HG02852 (cell line): ENCODE results near the gene MPP7.
"Not testable (repeated sequence)": the region's sequence is repeated elsewhere in the genome, so short reads cannot be mapped to it uniquely, and the experiment has no call there.

Experiments
- ATAC-seq: cut with Tn5 transposase; IDR thresholded peaks from one replicate; pipeline ENCODE4 v1.9.1; 2021; ENCODE audit warnings: mild to moderate bottlenecking, moderate library complexity; ENCODE audit not compliant: unreplicated experiment

MPP7 gene

GRCh38 chr10:28302638-28303488, at the start of gene MPP7:
TSS of gene MPP7 (minus strand) at chr10:28303064. CDS start at chr10:28238604, 64,460 bp downstream.
- peak; percentile 100 for ATAC-seq

- ATAC-seq: no peak
Measured at GRCh38 chr10:28349892-28350291, 47.0 kb upstream of the MPP7 start.

GRCh38 chr10:28343987-28344895, 41.4 kb upstream of the MPP7 start:
- ATAC-seq: no peak

- no peak for ATAC-seq
Measured at GRCh38 chr10:28343252-28343651, 40.4 kb upstream of the MPP7 start.

GRCh38 chr10:28341679-28342078, 38.8 kb upstream of the MPP7 start:
- ATAC-seq: not testable (repeated sequence)

- no peak for ATAC-seq
Measured at GRCh38 chr10:28332726-28333125, 29.9 kb upstream of the MPP7 start.

- no peak for ATAC-seq
Measured at GRCh38 chr10:28331841-28332240, 29.0 kb upstream of the MPP7 start.

- no peak for ATAC-seq
Measured at GRCh38 chr10:28331066-28331465, 28.2 kb upstream of the MPP7 start.

- no peak for ATAC-seq
Measured at GRCh38 chr10:28328346-28328745, 25.5 kb upstream of the MPP7 start.

GRCh38 chr10:28327491-28327880, 24.6 kb upstream of the MPP7 start:
- ATAC-seq: no peak

GRCh38 chr10:28326516-28327490, 23.9 kb upstream of the MPP7 start:
- no peak for ATAC-seq

GRCh38 chr10:28320799-28321198, 17.9 kb upstream of the MPP7 start:
- no peak for ATAC-seq

GRCh38 chr10:28320090-28320489, 17.2 kb upstream of the MPP7 start:
- no peak for ATAC-seq

GRCh38 chr10:28319061-28319460, 16.2 kb upstream of the MPP7 start:
- not testable (repeated sequence) for ATAC-seq

GRCh38 chr10:28318626-28319025, 15.8 kb upstream of the MPP7 start:
- ATAC-seq: no peak

GRCh38 chr10:28317760-28318159, 14.9 kb upstream of the MPP7 start:
- no peak for ATAC-seq

GRCh38 chr10:28316696-28317095, 13.8 kb upstream of the MPP7 start:
- no peak for ATAC-seq

GRCh38 chr10:28315140-28315539, 12.3 kb upstream of the MPP7 start:
- no peak for ATAC-seq

GRCh38 chr10:28314211-28314610, 11.3 kb upstream of the MPP7 start:
- ATAC-seq: no peak

GRCh38 chr10:28312572-28312971, 9.7 kb upstream of the MPP7 start:
- no peak for ATAC-seq

GRCh38 chr10:28311104-28311503, 8.2 kb upstream of the MPP7 start:
- ATAC-seq: no peak
